OCI-LY7 (cell line): ENCODE data around the gene CIB2. TPM values are rescaled to one million over a fixed set of nuclear protein-coding genes. Genes with fewer than 3 reads are reported as not detected.

Experiments
- BruUV-seq: library from RNA; stranded (reverse); fragments of 400-500 nt; replicated peaks from 2 replicates; lab custom pipeline; 2021; lab: Mats Ljungman, UMichigan
- CTCF ChIA-PET: fragments of 300-600 bp; sonication (Branson Sonifier 250); formaldehyde crosslinking; loops from one replicate; lab custom pipeline; 2022; ENCODE audit warnings: antibody characterized with exemption; ENCODE audit not compliant: unreplicated experiment; lab: Charles Lee
- POLR2A ChIA-PET: fragments of 300-600 bp; sonication (Branson Sonifier 250); formaldehyde crosslinking; loops from one replicate; lab custom pipeline; 2022; ENCODE audit warnings: antibody characterized with exemption; lab: Charles Lee
- DNase-seq: peaks from one replicate; pipeline ENCODE4 v3.0.0-alpha.2; 2015; ENCODE audit warnings: low spot score
- H2AFZ ChIP-seq: fragments of 200-600 bp; sonication (generic), shearing (Covaris generic); 2 replicates; pipeline ENCODE4 v1.6.1; 2014; ENCODE audit warnings: mild to moderate bottlenecking, antibody characterized with exemption, low read length, moderate library complexity
- H3K27ac ChIP-seq: fragments of 200-600 bp; sonication (generic); 2 replicates; pipeline ENCODE4 v1.5.1; 2014; ENCODE audit warnings: mixed run types, low read depth, mild to moderate bottlenecking, moderate library complexity, low read length, inconsistent platforms; ENCODE audit not compliant: poor library complexity, severe bottlenecking
- H3K36me3 ChIP-seq: fragments of 200-600 bp; sonication (generic); 2 replicates; pipeline ENCODE4 v1.6.1; 2014; ENCODE audit warnings: mild to moderate bottlenecking, antibody characterized with exemption, low read length, moderate library complexity, mixed read lengths; ENCODE audit not compliant: insufficient read depth
- H3K4me1 ChIP-seq: fragments of 200-600 bp; sonication (generic); 2 replicates; pipeline ENCODE4 v1.5.1; 2014; ENCODE audit warnings: mild to moderate bottlenecking, low read length; ENCODE audit not compliant: insufficient read depth, poor library complexity, severe bottlenecking
- H3K4me2 ChIP-seq: fragments of 200-600 bp; sonication (generic); 2 replicates; pipeline ENCODE4 v1.6.1; 2014; ENCODE audit warnings: mild to moderate bottlenecking, low read length
- H3K4me3 ChIP-seq: fragments of 200-600 bp; sonication (generic); 2 replicates; pipeline ENCODE4 v1.5.1; 2014; ENCODE audit warnings: mild to moderate bottlenecking, low read depth, low read length; ENCODE audit not compliant: poor library complexity, severe bottlenecking
- H3K79me2 ChIP-seq: fragments of 200-600 bp; sonication (generic); 2 replicates; pipeline ENCODE4 v1.6.1; 2016; ENCODE audit warnings: low read depth, mild to moderate bottlenecking, low read length, moderate library complexity, mixed read lengths; ENCODE audit not compliant: insufficient read depth
- H3K9me2 ChIP-seq: fragments of 200-600 bp; sonication (generic); 2 replicates; pipeline ENCODE4 v1.6.1; 2016; ENCODE audit warnings: mild to moderate bottlenecking, low read length, mixed read lengths; ENCODE audit not compliant: insufficient read depth
- H3K9me3 ChIP-seq: fragments of 200-600 bp; sonication (generic); 2 replicates; pipeline ENCODE4 v1.6.1; 2014; ENCODE audit warnings: mild to moderate bottlenecking, mixed run types, low read length, mixed read lengths
- H4K20me1 ChIP-seq: fragments of 200-600 bp; sonication (generic); 2 replicates; pipeline ENCODE4 v1.6.1; 2014; ENCODE audit warnings: mild to moderate bottlenecking, antibody characterized with exemption, low read length, moderate library complexity, mixed read lengths; ENCODE audit not compliant: insufficient read depth
- CTCF ChIP-seq: fragments of 200-600 bp; sonication (generic); conservative IDR thresholded peaks from 2 replicates; pipeline ENCODE4 v1.5.1; 2014; ENCODE audit warnings: mild to moderate bottlenecking, antibody characterized with exemption, low read length, moderate library complexity, mixed read lengths
- EZH2phosphoT487 ChIP-seq: fragments of 200-600 bp; sonication (generic); IDR thresholded peaks from 2 replicates; pipeline ENCODE4 v1.6.1; 2018; ENCODE audit warnings: low read depth, borderline replicate concordance, mild to moderate bottlenecking, mixed run types, antibody characterized with exemption, low read length, moderate library complexity, mixed read lengths
- intact Hi-C: fragments of 100-400 bp; cut with micrococcal nuclease; formaldehyde crosslinking; loops from one replicate; pipeline ENCODE4 v1.10.0; 2022; ENCODE audit not compliant: unreplicated experiment
- total RNA-seq, 2 experiments: library from RNA; depleted of rRNA in 1 of 2; stranded (reverse); fragments of >200 nt in 1 of 2; shearing (Covaris generic) in 1 of 2; gene quantifications; 2 replicates each; pipeline ENCODE4 v1.2.3, GENCODE V29; 2014 to 2022

Gene CIB2
- total RNA-seq, 2 experiments from 2014 or later = 0.36 to 5.0 TPM

- DNase-seq = peak; percentile 90
- no peak overlapping the region for H3K4me2 ChIP-seq
- H4K20me1 ChIP-seq = no peaks in the 10 kb centered on the region
- no peaks in the 10 kb centered on the region for H3K9me2 ChIP-seq
- H3K9me3 ChIP-seq = no peaks in the 10 kb centered on the region
- no peak overlapping the region for H3K4me3 ChIP-seq
- intact Hi-C loops = loop anchor here (1.0 kb wide), 4 partner anchors 108 to 198 kb away; no protein-coding TSS in a partner anchor
- H2AFZ ChIP-seq = no peak overlapping the region
- ChIA-PET POLR2A (interaction anchor here (0.6 to 1.2 kb wide), 4 partner anchors 37 to 764 kb away, joined by 3 to 4 read pairs (median 4); no protein-coding TSS in a partner anchor), CTCF (interaction anchor here (0.6 to 1.6 kb wide), 7 partner anchors 39 to 226 kb away, joined by 3 to 10 read pairs (median 4); no protein-coding TSS in a partner anchor)
- BruUV-seq = no TSS peak
- H3K4me1 ChIP-seq = no peaks in the 10 kb centered on the region
- H3K27ac ChIP-seq = no peak overlapping the region
- H3K79me2 ChIP-seq = no peaks in the 10 kb centered on the region
- no peaks in the 10 kb centered on the region for H3K36me3 ChIP-seq
- peak; percentile 96 for TF ChIP-seq CTCF
- no peak for TF ChIP-seq EZH2phosphoT487
These were observed 22.8 kb downstream of the CIB2 start for GRCh38 chr15:78108300-78109084.

- DNase-seq = no peak
- BruUV-seq = no TSS peak
- Histone ChIP-seq H4K20me1 (no peaks in the 10 kb centered on the region), H3K4me1 (no peaks in the 10 kb centered on the region), H3K27ac (no peak overlapping the region), H3K4me2 (no peak overlapping the region), H3K79me2 (no peaks in the 10 kb centered on the region), H3K36me3 (no peaks in the 10 kb centered on the region), H3K4me3 (no peak overlapping the region), H2AFZ (no peak overlapping the region), H3K9me3 (no peaks in the 10 kb centered on the region), H3K9me2 (no peaks in the 10 kb centered on the region)
- ChIA-PET CTCF (interaction anchor here (1.6 kb wide), 1 partner anchor 107 kb away, joined by 10 read pairs; no protein-coding TSS in a partner anchor), POLR2A (interaction anchor here (0.7 kb wide), 1 partner anchor 326 kb away, joined by 4 read pairs; no protein-coding TSS in a partner anchor)
- intact Hi-C loops = no loop called here
- TF ChIP-seq EZH2phosphoT487 (no peak), CTCF (no peak)
These were observed 23.8 kb downstream of the CIB2 start for GRCh38 chr15:78107471-78107870.
